ENCODE measurements around the gene TBC1D32. TPM values are rescaled to one million over a fixed set of nuclear protein-coding genes. Genes with fewer than 3 reads are reported as not detected.
"Not testable (repeated sequence)": the region's sequence is repeated elsewhere in the genome, so short reads cannot be mapped to it uniquely, and the experiment has no call there.

The TBC1D32 gene
- total RNA-seq, 1 experiment from 2014 or later, result 3.4 TPM

DNA sequence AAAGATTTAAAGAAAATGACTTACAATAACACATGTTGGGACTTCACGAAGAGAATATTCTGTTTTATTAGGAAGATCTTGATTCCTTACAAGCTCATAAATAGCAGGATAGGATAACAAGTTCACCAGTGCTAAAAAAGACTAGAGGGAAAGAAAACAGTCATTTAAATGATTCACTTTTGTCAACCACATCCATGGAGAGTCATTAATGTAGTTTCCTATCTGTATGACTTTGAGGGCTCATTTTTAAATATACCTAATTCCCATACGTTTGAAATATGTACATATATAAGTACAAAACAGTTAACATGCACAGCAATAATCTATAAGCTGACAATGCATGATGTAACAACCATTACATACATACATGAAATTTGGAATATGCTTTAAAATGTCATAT, 111.1 kb downstream of the TBC1D32 start:
- H3K27me3 Mint-ChIP-seq (ENCODE audit: insufficient read depth, unreplicated experiment), result no peaks in the 10 kb centered on the region
- H3K4me1 Mint-ChIP-seq (ENCODE audit: low read depth, unreplicated experiment), result no peaks in the 10 kb centered on the region
- TF ChIP-seq, protein P1, sequence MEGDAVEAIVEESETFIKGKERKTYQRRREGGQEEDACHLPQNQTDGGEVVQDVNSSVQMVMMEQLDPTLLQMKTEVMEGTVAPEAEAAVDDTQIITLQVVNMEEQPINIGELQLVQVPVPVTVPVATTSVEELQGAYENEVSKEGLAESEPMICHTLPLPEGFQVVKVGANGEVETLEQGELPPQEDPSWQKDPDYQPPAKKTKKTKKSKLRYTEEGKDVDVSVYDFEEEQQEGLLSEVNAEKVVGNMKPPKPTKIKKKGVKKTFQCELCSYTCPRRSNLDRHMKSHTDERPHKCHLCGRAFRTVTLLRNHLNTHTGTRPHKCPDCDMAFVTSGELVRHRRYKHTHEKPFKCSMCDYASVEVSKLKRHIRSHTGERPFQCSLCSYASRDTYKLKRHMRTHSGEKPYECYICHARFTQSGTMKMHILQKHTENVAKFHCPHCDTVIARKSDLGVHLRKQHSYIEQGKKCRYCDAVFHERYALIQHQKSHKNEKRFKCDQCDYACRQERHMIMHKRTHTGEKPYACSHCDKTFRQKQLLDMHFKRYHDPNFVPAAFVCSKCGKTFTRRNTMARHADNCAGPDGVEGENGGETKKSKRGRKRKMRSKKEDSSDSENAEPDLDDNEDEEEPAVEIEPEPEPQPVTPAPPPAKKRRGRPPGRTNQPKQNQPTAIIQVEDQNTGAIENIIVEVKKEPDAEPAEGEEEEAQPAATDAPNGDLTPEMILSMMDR (IDR thresholded peaks at IDR 0.05; ENCODE audit: insufficient read depth in 1 of 2, low read depth in 1 of 2, low read length in 1 of 2, severe bottlenecking in 1 of 2, unreplicated experiment in 1 of 2), result no peak
- no peak overlapping the region for H3K27ac Mint-ChIP-seq (ENCODE audit: unreplicated experiment)
- no TSS peak for BruUV-seq (replicated peaks)
- no peaks in the 10 kb centered on the region for H3K36me3 ChIP-seq (ENCODE audit: control insufficient read depth, insufficient read depth, low read length)
- no peak overlapping the region for H3K4me3 Mint-ChIP-seq (ENCODE audit: unreplicated experiment)
- no peaks in the 10 kb centered on the region for H3K9me3 ChIP-seq
- H3K27me3 ChIP-seq (replicated peaks; ENCODE audit: control insufficient read depth, insufficient read depth, low read length), result no peaks in the 10 kb centered on the region
- no peaks in the 10 kb centered on the region for H3K4me1 ChIP-seq
- POLR2A ChIA-PET, result no interaction called here
- H3K4me3 ChIP-seq (ENCODE audit: low read depth, low read length), result no peak overlapping the region
- H3K9me3 Mint-ChIP-seq (ENCODE audit: unreplicated experiment), result peaks cover 12% of the 10 kb centered on the region
- no peak for DNase-seq
- intact Hi-C loops (cut with micrococcal nuclease; ENCODE audit: unreplicated experiment), result no loop called here
- CTCF ChIA-PET, result no interaction called here
- no peaks in the 10 kb centered on the region for H3K36me3 Mint-ChIP-seq (ENCODE audit: insufficient read depth, unreplicated experiment)

DNA sequence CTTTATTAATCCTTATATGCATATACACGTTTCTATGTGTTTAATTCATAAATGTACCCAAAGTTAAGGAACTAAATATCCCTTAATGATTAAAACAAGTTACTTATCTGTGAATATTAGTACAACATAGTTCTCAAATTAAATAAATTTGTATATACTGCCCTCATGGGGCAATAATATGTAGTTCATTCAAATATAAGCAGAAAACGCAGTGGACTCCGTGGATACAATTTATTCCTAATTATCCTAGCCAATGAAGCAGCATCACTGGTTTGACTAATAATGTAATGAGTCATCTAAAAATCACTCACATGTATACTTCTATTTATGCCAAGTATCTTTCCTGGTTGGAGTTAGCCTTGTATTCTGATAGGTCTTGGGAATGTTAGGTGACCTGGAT, 111.6 kb downstream of the TBC1D32 start:
- ChIA-PET CTCF (no interaction called here), POLR2A (no interaction called here)
- Mint-ChIP-seq H3K36me3 (ENCODE audit: insufficient read depth, unreplicated experiment) (no peaks in the 10 kb centered on the region), H3K27ac (ENCODE audit: unreplicated experiment) (no peak overlapping the region), H3K27me3 (ENCODE audit: insufficient read depth, unreplicated experiment) (no peaks in the 10 kb centered on the region), H3K4me3 (ENCODE audit: unreplicated experiment) (no peak overlapping the region), H3K4me1 (ENCODE audit: low read depth, unreplicated experiment) (no peaks in the 10 kb centered on the region), H3K9me3 (ENCODE audit: unreplicated experiment) (peaks cover 17% of the 10 kb centered on the region)
- intact Hi-C loops (cut with micrococcal nuclease; ENCODE audit: unreplicated experiment), result loop anchor here (1.0 kb wide), 1 partner anchor 167 kb away; no protein-coding TSS in a partner anchor
- H3K27me3 ChIP-seq (replicated peaks; ENCODE audit: control insufficient read depth, insufficient read depth, low read length), result no peaks in the 10 kb centered on the region
- no peaks in the 10 kb centered on the region for H3K4me1 ChIP-seq
- no peaks in the 10 kb centered on the region for H3K9me3 ChIP-seq
- no TSS peak for BruUV-seq (replicated peaks)
- no peak overlapping the region for H3K4me3 ChIP-seq (ENCODE audit: low read depth, low read length)
- no peak for DNase-seq
- H3K36me3 ChIP-seq (ENCODE audit: control insufficient read depth, insufficient read depth, low read length), result no peaks in the 10 kb centered on the region
- TF ChIP-seq, protein P1 (IDR thresholded peaks at IDR 0.05; ENCODE audit: insufficient read depth in 1 of 2, low read depth in 1 of 2, low read length in 1 of 2, severe bottlenecking in 1 of 2, unreplicated experiment in 1 of 2), result no peak

DNA sequence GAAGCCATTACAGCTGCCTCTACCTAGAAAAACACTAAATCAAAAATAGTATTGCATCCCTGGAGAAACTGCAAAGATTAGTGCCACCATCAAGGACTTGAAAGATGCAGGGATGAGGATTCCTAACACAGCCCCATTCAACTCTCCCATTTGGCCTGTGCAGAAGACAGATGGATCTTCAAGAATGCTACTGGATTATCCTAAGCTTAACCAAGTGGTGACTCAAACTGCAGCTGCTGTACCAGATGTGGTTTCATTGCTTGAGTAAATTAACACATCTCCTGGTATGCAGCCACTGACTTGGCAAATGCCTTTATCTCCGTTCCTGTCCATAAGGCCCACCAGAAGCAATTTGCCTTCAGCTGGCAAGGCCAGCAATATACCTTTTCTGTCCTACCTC, 117.4 kb downstream of the TBC1D32 start:
- no TSS peak for BruUV-seq (replicated peaks)
- Histone ChIP-seq H3K4me3 (ENCODE audit: low read depth, low read length) (no peak overlapping the region), H3K9me3 (peaks cover 11% of the 10 kb centered on the region; the same call in 1 of the 2 replicates), H3K4me1 (no peaks in the 10 kb centered on the region), H3K36me3 (ENCODE audit: control insufficient read depth, insufficient read depth, low read length) (no peaks in the 10 kb centered on the region; the same call in none of the 2 replicates), H3K27me3 (replicated peaks; ENCODE audit: control insufficient read depth, insufficient read depth, low read length) (no peaks in the 10 kb centered on the region)
- no peaks in the 10 kb centered on the region for H3K36me3 Mint-ChIP-seq (ENCODE audit: insufficient read depth, unreplicated experiment)
- H3K4me3 Mint-ChIP-seq (ENCODE audit: unreplicated experiment), result no peak overlapping the region
- no peak for DNase-seq
- no peaks in the 10 kb centered on the region for H3K4me1 Mint-ChIP-seq (ENCODE audit: low read depth, unreplicated experiment)
- ChIA-PET CTCF (no interaction called here), POLR2A (no interaction called here)
- TF ChIP-seq, protein P1 (IDR thresholded peaks at IDR 0.05; ENCODE audit: insufficient read depth in 1 of 2, low read depth in 1 of 2, low read length in 1 of 2, severe bottlenecking in 1 of 2, unreplicated experiment in 1 of 2), result no peak
- H3K27me3 Mint-ChIP-seq (ENCODE audit: insufficient read depth, unreplicated experiment), result no peaks in the 10 kb centered on the region
- H3K9me3 Mint-ChIP-seq (ENCODE audit: unreplicated experiment), result peaks cover 28% of the 10 kb centered on the region
- H3K27ac Mint-ChIP-seq (ENCODE audit: unreplicated experiment), result no peak overlapping the region
- intact Hi-C loops (cut with micrococcal nuclease; ENCODE audit: unreplicated experiment), result no loop called here

DNA sequence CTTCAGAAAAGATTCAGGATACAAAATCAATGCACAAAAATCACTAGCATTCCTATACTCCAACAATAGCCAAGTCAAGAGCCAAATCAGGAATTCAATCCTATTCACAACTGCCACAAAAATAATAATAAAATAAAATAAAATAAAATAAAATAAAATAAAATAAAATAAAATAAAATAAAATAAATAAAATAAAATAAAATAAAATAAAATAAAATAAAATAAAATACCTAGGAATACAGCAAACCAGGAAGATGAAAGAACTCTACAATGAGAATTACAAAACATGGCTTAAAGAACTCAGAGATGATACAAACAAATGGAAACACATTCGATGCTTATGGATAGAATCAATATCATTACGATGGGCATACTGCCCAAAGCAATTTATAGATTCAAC, 120.9 kb downstream of the TBC1D32 start:
- POLR2A ChIA-PET; H3K4me1 Mint-ChIP-seq (ENCODE audit: low read depth, unreplicated experiment); H3K4me3 ChIP-seq (ENCODE audit: low read depth, low read length); BruUV-seq (replicated peaks); intact Hi-C loops (cut with micrococcal nuclease; ENCODE audit: unreplicated experiment); H3K27ac Mint-ChIP-seq (ENCODE audit: unreplicated experiment); H3K27me3 Mint-ChIP-seq (ENCODE audit: insufficient read depth, unreplicated experiment); H3K4me3 Mint-ChIP-seq (ENCODE audit: unreplicated experiment); H3K36me3 ChIP-seq (ENCODE audit: control insufficient read depth, insufficient read depth, low read length); CTCF ChIA-PET; DNase-seq; H3K36me3 Mint-ChIP-seq (ENCODE audit: insufficient read depth, unreplicated experiment); H3K4me1 ChIP-seq; H3K27me3 ChIP-seq (replicated peaks; ENCODE audit: control insufficient read depth, insufficient read depth, low read length): not testable (repeated sequence)
- peaks cover 23% of the 10 kb centered on the region for H3K9me3 Mint-ChIP-seq (ENCODE audit: unreplicated experiment)
- peaks cover 11% of the 10 kb centered on the region; the same call in 1 of the 2 replicates for H3K9me3 ChIP-seq

Measured in Caco-2 (cell line).